GM18507 (cell line): Measurements from ENCODE around the gene ECHDC3.

ENCODE experiments used
- DNase-seq: peaks from one replicate; pipeline ENCODE4 v3.0.0; 2011; ENCODE audit warnings: low read depth; ENCODE audit not compliant: insufficient read length; ENCODE audit errors: extremely low spot score
- FAIRE-seq: peaks from 2 replicates; lab custom pipeline; 2011; peaks lifted over from hg19 to GRCh38; lab: Jason Lieb, UNC

The ECHDC3 gene

DNA sequence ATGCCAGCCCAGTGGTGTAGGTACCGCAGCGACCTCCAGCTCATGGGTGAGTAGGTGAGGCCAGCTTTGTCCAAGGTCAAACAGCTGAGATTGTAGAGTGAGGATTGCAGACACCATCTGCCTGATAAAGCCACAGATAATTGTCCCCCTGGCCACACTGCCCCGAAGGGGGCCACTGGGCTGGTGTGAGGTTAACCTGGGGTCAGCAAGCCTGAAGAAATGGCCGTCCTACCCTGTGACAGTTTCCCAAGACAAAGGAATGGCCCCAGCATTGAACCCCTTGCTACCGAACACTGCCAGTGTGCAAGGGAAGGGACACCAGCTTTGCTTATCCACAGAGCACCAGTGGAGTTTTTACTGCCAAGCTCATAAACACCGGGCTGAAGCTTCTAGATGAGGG, 23.0 kb downstream of the ECHDC3 start:
- no peak for DNase-seq
- FAIRE-seq: no peak

DNA sequence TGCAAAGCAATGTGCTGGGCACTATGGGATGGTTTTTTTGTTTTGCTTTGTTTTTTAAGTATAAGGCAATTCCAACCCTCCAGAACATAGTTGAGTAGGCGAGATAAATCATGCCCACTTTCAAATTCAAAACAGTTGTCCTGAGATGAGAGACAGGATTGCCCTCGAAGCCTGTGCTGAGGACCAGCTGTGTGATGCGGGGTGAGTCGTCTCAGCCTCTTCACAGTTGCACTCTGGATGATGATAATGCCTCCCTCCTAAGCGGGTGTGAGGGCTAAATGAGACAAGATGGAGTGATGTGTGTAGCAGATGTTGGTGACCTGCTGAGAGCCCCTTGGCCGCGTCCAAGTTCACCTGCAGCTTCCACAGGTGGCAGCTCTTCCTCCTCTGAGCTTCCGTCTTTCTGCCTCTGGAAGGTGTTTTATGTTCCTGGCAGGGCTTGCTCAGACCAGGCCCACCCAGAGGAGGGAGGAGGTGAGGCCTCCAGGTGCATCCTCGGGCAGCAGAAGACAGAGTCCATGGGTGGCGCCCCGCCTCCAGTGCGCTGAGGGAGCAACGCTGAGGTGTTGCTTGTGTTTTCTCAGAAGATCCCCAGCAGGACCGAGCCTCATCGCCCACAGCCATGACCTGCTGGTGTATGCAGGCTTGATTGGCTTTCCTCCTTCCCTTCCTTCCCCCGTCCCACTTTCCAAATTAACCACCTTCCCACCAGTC, 30.6 kb downstream of the ECHDC3 start:
- FAIRE-seq (no peak), DNase-seq (no peak)

GRCh38 chr10:11773761-11774441, 31.7 kb downstream of the ECHDC3 start:
- DNase-seq: no peak
- FAIRE-seq: no peak

- FAIRE-seq: no peak
Observed at GRCh38 chr10:11775412-11775811, 33.2 kb downstream of the ECHDC3 start.

DNA sequence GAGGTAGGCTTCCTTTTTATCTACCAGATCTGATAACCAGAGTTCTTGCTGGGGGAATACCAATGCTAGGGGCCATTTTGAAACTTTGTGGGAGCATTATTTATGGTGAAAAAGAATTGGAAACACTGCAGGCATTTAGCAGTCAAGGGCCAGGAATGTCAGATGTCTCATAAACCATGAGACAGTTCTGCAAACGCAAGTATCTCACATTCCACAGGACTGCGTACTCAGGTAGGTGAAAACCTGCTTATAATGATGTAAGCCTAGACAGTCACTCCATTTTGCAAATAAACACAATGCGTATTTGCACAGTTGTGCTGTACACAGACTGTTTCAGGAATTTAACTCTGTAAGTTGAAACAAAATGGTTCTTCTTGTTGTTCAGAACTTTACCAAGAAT, 33.9 kb downstream of the ECHDC3 start:
- DNase-seq: no peak
- no peak for FAIRE-seq

More at GRCh38 chr10:11775412-11775811, 33.2 kb downstream of the ECHDC3 start:
- DNase-seq: no peak

DNA sequence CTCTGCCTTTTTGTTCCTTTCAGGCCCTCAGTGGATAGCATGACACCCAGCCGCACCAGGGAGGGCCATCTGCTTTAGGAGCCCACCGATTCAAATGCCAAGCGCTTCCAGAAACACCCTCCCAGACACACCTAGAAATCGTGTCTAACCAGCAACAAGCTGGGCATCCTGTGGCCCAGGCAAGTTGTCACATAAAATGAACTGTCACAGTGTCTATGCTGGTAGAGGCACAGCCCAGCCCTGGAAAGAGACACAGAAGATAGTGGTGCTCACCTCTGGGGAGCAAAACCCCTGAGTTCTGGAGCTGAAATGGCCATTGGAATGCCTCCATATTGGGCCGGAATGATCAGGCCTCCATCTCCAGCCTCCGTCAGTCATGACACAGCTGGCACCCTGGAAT, 38.9 kb downstream of the ECHDC3 start:
- FAIRE-seq (no peak), DNase-seq (no peak)

- FAIRE-seq (peak; percentile 90), DNase-seq (peak; percentile 46)
Observed at GRCh38 chr10:11782793-11783557, 40.8 kb downstream of the ECHDC3 start.

DNA sequence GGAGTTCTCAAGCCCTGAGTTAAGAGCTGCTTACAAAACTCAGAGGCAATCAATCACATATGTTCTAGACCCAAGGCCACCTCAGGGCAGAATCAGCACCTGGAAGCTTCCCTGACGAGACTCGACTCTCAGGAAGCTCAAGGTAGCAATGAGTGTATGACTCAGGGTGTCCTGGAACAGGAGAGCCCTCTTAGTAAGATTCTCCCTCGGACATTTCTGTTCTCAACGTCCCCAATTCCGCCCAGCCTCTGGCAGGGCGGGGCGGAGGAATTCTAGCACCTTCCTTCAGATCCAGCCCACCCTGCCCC, 41.3 kb downstream of the ECHDC3 start:
- FAIRE-seq (no peak), DNase-seq (no peak)

DNA sequence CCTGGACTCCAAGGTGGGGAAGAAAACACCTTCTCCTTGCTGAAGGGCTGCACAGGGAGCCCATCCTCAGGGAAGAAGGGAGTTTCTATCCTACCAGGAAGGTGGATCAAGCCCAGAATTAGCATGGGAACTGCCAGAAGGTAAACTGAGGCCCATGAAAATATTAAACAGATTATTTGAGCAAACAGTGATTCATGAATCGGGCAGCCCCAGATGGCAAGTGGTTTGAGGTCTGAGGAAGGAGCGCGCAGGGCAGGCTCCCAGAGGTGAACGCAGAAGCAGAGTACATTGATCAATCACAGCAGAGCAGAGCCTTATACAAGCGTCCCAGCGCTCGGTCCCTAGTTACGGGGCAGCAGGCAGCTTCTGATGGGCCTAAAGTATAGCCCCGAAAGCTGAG, 45.2 kb downstream of the ECHDC3 start:
- no peak for DNase-seq
- no peak for FAIRE-seq

DNA sequence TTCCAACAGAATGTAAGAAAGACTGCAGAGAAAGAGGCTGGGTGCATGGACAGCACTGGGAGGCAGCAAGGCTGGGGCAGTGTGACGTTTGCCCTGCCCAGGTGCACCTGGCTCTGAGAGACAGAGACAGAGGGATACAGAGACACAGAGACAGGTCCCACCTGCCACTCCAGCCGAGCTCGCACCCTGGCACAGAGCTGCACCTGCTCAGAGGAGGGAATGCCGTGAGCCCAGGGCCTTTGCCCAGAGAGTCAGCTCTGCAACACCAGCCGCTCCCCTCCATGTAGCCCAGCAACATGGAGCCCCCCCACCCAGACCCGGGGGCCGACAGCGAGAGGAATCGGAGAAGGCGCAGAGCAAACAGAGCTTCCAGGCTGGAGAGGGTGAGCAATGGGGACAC, 45.7 kb downstream of the ECHDC3 start:
- DNase-seq (no peak), FAIRE-seq (no peak)

- no peak for FAIRE-seq
Observed at GRCh38 chr10:11789306-11789705, 47.1 kb downstream of the ECHDC3 start.

GRCh38 chr10:11789956-11790355, 47.8 kb downstream of the ECHDC3 start:
- FAIRE-seq (no peak), DNase-seq (no peak)

More at GRCh38 chr10:11789306-11789705, 47.1 kb downstream of the ECHDC3 start:
- no peak for DNase-seq

GRCh38 chr10:11793762-11794479, 51.7 kb downstream of the ECHDC3 start:
- DNase-seq: no peak
- no peak for FAIRE-seq

DNA sequence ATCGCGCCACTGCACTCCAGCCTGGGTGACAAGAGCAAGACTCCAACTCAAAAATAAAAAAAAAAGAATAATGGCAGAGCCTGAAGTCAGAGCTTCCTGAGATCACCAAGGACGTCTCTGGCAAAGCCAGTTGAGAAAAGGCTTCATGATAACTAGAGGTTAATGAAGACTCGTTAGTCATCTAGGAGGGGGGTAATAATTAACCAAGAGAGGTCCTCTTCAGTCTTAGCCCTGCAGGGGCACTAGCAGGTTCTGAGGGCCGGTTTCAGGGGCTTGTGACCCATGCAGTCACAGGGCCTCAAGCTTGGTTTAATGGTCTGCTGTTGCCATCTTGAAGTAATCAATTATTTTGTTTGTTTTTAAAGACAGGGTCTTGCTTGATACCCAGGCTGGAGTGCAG, 52.4 kb downstream of the ECHDC3 start:
- no peak for DNase-seq
- FAIRE-seq: no peak

DNA sequence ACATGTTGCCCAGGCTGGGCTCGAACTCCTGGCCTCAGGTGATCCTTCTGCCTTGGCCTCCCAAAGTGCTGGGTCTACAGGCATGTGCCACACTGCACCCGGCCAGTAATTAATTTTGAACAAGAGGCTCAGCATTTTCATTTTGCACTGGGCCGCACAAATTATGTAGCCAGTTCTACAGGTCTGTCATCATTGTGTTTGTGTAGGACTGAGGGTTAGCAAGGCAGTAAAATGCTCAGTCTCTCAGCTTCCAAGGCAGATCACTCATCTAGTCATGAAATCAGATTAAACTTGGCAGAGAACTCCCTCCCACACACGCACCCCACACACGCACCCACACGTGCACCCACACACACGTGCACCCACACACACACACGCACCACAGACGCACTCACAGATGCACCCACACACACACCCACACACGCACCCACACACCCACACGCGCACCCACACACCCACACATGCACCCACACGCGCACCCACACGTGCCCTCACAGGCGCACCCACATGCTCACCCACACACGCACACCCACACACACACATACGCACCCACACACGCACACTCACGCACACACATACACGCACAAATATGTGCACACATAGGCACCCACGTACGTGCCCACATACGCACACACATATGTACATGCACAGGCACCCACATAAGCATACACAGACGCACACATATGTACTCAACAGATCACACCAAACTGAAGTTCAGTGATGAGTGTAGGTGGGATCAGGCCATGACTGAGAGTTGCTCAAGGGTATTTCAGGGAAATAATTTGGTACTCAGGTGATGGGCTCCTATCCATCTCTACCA, 53.1 kb downstream of the ECHDC3 start:
- FAIRE-seq: no peak
- DNase-seq: no peak

- no peak for FAIRE-seq
- DNase-seq: no peak
Observed at GRCh38 chr10:11796474-11796873, 54.3 kb downstream of the ECHDC3 start.

DNA sequence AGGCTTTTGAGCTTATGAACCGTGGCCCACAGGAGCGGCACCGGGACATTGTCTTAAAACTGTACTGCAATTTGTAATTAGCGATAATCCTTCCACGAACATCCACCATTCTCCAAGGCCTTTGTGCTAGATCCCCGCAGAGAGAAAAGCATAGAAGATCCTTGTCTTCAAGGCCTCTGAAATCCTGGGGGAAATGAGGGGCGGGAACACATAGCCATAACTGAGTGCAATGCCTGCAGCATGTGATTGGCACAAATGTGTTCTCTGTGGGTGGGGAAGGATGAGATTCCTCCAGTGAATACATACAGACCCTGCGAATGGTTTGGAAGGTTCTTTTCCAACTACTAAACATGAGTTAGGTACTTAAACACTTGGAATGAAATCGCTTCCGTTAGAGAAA, 55.1 kb downstream of the ECHDC3 start:
- DNase-seq: no peak

DNA sequence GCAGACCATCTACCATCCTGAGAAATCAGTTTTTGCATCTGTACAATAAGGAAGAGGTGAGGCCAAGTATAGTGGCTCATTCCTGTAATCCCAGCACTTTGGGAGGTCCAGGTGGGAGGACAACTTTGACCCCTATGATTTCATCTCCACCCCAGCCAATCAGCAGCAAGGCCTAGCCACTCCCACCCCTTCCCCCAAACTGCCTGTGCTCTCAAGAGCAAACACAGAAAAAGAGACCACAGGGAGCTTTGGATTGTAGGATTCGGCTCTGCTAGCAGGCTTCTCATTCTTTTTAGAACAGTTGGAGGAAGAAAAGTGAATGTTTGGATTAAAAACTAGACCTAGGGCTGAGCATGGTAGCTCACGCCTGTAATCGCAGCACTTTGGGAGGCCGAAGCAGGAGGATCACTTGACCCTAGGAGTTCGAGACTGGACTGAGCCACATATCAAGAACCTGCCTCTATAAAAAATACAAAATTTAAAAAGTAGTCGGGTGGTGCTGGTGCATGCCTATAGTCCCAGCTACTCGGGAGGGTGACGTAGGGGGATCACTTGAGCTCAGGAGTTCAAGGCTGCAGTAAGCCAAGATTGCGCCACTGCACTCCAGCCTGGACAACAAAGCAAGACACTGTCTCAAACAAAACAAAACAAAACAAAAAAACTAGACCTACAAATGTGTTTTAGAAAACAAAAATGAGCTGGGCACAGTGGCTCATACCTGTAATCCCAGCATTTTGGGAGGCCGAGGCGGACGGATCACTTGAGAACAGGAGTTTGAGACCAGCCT, 55.9 kb downstream of the ECHDC3 start:
- no peak for DNase-seq
- FAIRE-seq: no peak

More for the DNA sequence above, 55.1 kb downstream of the ECHDC3 start:
- no peak for FAIRE-seq
